Caco-2 (cell line): ENCODE measurements around the gene LRRC28. TPM values are rescaled to one million over a fixed set of nuclear protein-coding genes. Genes with fewer than 3 reads are reported as not detected.

Experiments used
- BruUV-seq: library from RNA; stranded (reverse); fragments of 400-500 nt; replicated peaks from 2 replicates; lab custom pipeline; 2021; lab: Mats Ljungman, UMichigan
- CTCF ChIA-PET: fragments of 300-600 bp; sonication (Branson Sonifier 250); formaldehyde crosslinking; loops from one replicate; lab custom pipeline; 2022; ENCODE audit warnings: antibody characterized with exemption; lab: Charles Lee
- POLR2A ChIA-PET: fragments of 300-600 bp; sonication (Branson Sonifier 250); formaldehyde crosslinking; loops from one replicate; lab custom pipeline; 2022; ENCODE audit warnings: antibody characterized with exemption; lab: Charles Lee
- DNase-seq, 2 experiments: peaks; one replicate each; pipeline versions ENCODE4 v3.0.0 to v3.0.0-alpha.2; 2020 to 2022
- H3K27me3 ChIP-seq: replicated peaks from 2 replicates; pipeline ENCODE4 v1.6.0; 2011; ENCODE audit warnings: low read length; ENCODE audit not compliant: control insufficient read depth, insufficient read depth
- H3K36me3 ChIP-seq: 2 replicates; pipeline ENCODE4 v1.5.1; 2011; ENCODE audit warnings: low read length; ENCODE audit not compliant: control insufficient read depth, insufficient read depth
- H3K4me1 ChIP-seq: fragments of 250-450 bp; sonication (Bioruptor Pico); 2 replicates; pipeline ENCODE4 v1.5.1; 2020; ENCODE audit warnings: mild to moderate bottlenecking
- H3K4me3 ChIP-seq: 2 replicates; pipeline ENCODE4 v1.5.1; 2011; ENCODE audit warnings: low read depth, mild to moderate bottlenecking, control low read depth, low read length
- H3K9me3 ChIP-seq: fragments of 250-450 bp; sonication (Bioruptor Pico); 2 replicates; pipeline ENCODE4 v1.5.1; 2020; ENCODE audit warnings: mild to moderate bottlenecking, moderate library complexity
- H3K27ac Mint-ChIP-seq: one replicate; pipeline ENCODE4 v1.8.0; 2022; ENCODE audit warnings: mixed read lengths; ENCODE audit not compliant: unreplicated experiment
- H3K27me3 Mint-ChIP-seq: one replicate; pipeline ENCODE4 v1.8.0; 2022; ENCODE audit warnings: mixed read lengths; ENCODE audit not compliant: insufficient read depth, unreplicated experiment
- H3K36me3 Mint-ChIP-seq: one replicate; pipeline ENCODE4 v1.8.0; 2022; ENCODE audit warnings: mild to moderate bottlenecking, mixed read lengths; ENCODE audit not compliant: insufficient read depth, unreplicated experiment
- H3K4me1 Mint-ChIP-seq: one replicate; pipeline ENCODE4 v1.8.0; 2022; ENCODE audit warnings: low read depth, mixed read lengths; ENCODE audit not compliant: unreplicated experiment
- H3K4me3 Mint-ChIP-seq: one replicate; pipeline ENCODE4 v1.8.0; 2022; ENCODE audit warnings: mild to moderate bottlenecking, moderate library complexity, mixed read lengths; ENCODE audit not compliant: unreplicated experiment
- H3K9me3 Mint-ChIP-seq: one replicate; pipeline ENCODE4 v1.8.0; 2022; ENCODE audit warnings: mixed read lengths; ENCODE audit not compliant: unreplicated experiment
- intact Hi-C: fragments of 100-400 bp; cut with micrococcal nuclease; formaldehyde crosslinking; loops from one replicate; pipeline ENCODE4 v1.10.0; 2022; ENCODE audit not compliant: unreplicated experiment
- total RNA-seq: library from RNA; stranded (reverse); gene quantifications from 2 replicates; pipeline ENCODE4 v1.2.3, GENCODE V29; 2022
- TF ChIP-seq, protein P1 (sequence below), 2 experiments: fragments of 200-600 bp in 1 of 2; IDR thresholded peaks; 1 replicate in 1 of 2; 2 replicates in 1 of 2; pipeline versions ENCODE4 v1.5.1 to v1.8.0; 2011 to 2022; ENCODE audit warnings: antibody characterized with exemption in 1 of 2, control low read depth in 1 of 2, inconsistent platforms in 1 of 2, low read depth in 1 of 2, low read length in 1 of 2, mild to moderate bottlenecking in 1 of 2, moderate library complexity in 1 of 2; ENCODE audit not compliant: insufficient read depth in 1 of 2, severe bottlenecking in 1 of 2, unreplicated experiment in 1 of 2

The LRRC28 gene
- total RNA-seq, 1 experiment from 2014 or later: 17.8 TPM

DNA sequence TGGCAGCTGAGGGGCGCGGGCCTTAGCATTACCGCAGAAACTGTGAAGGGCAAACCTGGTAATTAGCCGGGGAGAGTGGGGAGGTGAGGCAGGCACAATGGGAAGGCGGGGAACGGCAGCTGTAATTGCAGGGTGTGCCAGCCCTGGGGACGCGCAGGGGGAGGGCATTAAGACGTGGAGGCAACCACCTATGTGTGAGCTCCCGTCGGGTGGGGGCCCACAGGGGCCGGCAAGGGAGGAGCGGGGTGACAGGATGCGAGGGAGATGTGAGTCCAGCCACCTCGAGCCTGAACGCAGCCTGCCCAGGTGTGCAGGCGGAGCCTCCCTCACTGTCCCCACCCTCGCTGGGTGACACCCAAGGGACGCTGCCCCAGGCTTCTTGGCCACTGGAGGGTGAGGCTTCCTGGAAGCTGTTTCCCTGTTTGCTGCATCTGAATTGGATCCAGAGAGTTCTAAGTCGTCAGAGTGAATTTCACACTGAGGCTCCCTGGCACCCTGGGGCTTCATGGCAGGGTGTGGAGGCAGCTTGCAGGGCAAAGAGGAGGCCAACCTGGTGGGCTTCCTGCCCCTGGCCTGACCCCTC, 183.9 kb downstream of the LRRC28 start:
- peak in 1 of 2 experiments; percentile 16 for DNase-seq
- Mint-ChIP-seq H3K4me3 (peak overlapping the region; percentile 56), H3K36me3 (peaks cover 4% of the 10 kb centered on the region), H3K4me1 (no peaks in the 10 kb centered on the region), H3K27ac (no peak overlapping the region), H3K9me3 (no peaks in the 10 kb centered on the region), H3K27me3 (no peaks in the 10 kb centered on the region)
- H3K36me3 ChIP-seq: no peaks in the 10 kb centered on the region
- no peaks in the 10 kb centered on the region for H3K27me3 ChIP-seq
- H3K9me3 ChIP-seq: no peaks in the 10 kb centered on the region
- BruUV-seq: no TSS peak
- 0 out of 2 replicates have a peak overlapping the region, but pooled peaks have one; percentile 15 for H3K4me3 ChIP-seq
- intact Hi-C loops: no loop called here
- CTCF ChIA-PET: no interaction called here
- POLR2A ChIA-PET: no interaction called here
- no peaks in the 10 kb centered on the region for H3K4me1 ChIP-seq
- TF ChIP-seq, protein P1, sequence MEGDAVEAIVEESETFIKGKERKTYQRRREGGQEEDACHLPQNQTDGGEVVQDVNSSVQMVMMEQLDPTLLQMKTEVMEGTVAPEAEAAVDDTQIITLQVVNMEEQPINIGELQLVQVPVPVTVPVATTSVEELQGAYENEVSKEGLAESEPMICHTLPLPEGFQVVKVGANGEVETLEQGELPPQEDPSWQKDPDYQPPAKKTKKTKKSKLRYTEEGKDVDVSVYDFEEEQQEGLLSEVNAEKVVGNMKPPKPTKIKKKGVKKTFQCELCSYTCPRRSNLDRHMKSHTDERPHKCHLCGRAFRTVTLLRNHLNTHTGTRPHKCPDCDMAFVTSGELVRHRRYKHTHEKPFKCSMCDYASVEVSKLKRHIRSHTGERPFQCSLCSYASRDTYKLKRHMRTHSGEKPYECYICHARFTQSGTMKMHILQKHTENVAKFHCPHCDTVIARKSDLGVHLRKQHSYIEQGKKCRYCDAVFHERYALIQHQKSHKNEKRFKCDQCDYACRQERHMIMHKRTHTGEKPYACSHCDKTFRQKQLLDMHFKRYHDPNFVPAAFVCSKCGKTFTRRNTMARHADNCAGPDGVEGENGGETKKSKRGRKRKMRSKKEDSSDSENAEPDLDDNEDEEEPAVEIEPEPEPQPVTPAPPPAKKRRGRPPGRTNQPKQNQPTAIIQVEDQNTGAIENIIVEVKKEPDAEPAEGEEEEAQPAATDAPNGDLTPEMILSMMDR (IDR thresholded peaks at IDR 0.05; ENCODE audit: insufficient read depth in 1 of 2, low read depth in 1 of 2, low read length in 1 of 2, severe bottlenecking in 1 of 2, unreplicated experiment in 1 of 2): no peak

DNA sequence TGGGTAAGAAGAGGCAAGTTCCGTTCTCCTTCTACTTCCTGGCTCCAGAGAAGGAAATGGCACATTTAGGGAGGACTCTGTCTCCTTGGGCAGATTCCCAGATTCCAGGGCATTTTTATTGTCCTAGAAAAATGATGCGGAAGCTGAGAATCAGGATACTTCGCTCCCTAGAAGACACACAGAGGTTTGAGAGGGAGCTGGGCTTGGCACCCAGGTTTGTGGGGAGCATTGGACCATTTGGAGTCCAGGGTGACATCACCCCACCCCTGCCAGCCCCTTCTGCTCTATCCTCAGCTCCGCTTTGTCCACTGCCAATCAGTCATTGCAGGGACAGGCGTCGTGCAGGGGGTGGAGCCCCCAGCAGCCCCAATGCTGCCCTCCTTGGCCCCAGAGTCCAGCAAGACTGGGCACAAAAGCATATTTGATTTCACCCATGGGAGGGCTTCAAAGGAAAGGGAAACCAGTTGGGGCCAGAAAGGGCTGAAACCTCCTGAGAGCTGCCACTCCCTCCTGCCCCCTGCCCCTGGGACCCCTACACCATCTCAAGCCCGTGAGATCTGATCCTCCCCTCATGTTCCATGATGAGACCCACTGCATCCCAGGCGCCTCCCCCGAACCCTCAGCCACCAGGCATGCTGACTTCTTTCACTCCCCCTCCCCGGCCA, 184.7 kb downstream of the LRRC28 start:
- H3K4me1 ChIP-seq: no peaks in the 10 kb centered on the region
- intact Hi-C loops: no loop called here

DNA sequence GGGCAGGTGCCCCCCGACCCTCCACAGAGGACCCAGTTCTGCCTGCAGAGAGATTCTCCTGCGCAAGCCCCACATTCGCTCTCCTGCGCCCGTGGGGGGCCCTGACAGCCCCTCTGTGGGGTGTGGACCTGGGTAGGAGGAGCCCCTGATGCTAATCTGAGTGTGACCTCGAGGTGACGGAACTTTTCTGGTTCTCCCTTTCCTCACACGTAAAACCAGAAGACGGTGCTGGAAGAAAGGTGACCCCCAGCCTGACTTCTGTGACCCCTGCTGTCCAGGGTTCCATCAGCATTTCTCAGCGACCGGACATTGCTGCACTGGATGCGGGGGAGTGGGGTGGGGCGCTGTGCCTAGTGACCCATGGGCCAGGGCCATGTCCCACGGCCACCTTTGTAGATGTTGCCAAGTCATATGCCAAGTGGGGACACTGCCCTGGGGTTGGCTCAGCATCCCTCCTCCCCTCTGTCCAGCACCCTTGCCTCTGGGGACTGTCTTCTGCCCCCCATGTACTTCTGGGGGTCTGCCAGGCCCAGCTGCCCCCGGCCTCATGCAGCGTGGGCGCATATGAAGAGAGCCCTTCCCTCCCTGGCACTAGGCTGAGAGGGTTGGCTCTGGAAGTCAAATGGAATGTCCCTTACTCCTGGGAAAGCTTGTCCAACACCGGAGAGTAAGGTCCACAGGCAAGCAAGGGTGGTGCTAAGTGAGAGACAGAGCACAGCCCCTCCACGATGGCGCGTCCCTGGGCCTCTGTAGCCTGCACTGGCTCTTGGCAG, 185.4 kb downstream of the LRRC28 start:
- CTCF ChIA-PET: no interaction called here

More for the DNA sequence above, 184.7 kb downstream of the LRRC28 start:
- Histone ChIP-seq H3K4me3 (no peak overlapping the region), H3K27me3 (no peaks in the 10 kb centered on the region), H3K36me3 (no peaks in the 10 kb centered on the region), H3K9me3 (no peaks in the 10 kb centered on the region)
- H3K9me3 Mint-ChIP-seq: no peaks in the 10 kb centered on the region
- no peaks in the 10 kb centered on the region for H3K27me3 Mint-ChIP-seq
- ChIA-PET POLR2A (no interaction called here), CTCF (no interaction called here)
- peaks cover 4% of the 10 kb centered on the region for H3K36me3 Mint-ChIP-seq
- H3K27ac Mint-ChIP-seq: no peak overlapping the region
- no peak overlapping the region for H3K4me3 Mint-ChIP-seq
- no TSS peak for BruUV-seq
- no peak for DNase-seq
- no peaks in the 10 kb centered on the region for H3K4me1 Mint-ChIP-seq
- TF ChIP-seq, protein P1 (IDR thresholded peaks at IDR 0.05; ENCODE audit: insufficient read depth in 1 of 2, low read depth in 1 of 2, low read length in 1 of 2, severe bottlenecking in 1 of 2, unreplicated experiment in 1 of 2): no peak

More for the DNA sequence above, 185.4 kb downstream of the LRRC28 start:
- no peak overlapping the region for H3K27ac Mint-ChIP-seq
- no TSS peak for BruUV-seq
- Histone ChIP-seq H3K36me3 (no peaks in the 10 kb centered on the region), H3K27me3 (no peaks in the 10 kb centered on the region), H3K4me1 (no peaks in the 10 kb centered on the region), H3K4me3 (no peak overlapping the region), H3K9me3 (no peaks in the 10 kb centered on the region)
- peaks cover 3% of the 10 kb centered on the region for H3K27me3 Mint-ChIP-seq
- no peak for DNase-seq
- H3K36me3 Mint-ChIP-seq: peaks cover 4% of the 10 kb centered on the region
- no peaks in the 10 kb centered on the region for H3K9me3 Mint-ChIP-seq
- POLR2A ChIA-PET: no interaction called here
- no peaks in the 10 kb centered on the region for H3K4me1 Mint-ChIP-seq
- H3K4me3 Mint-ChIP-seq: no peak overlapping the region
- intact Hi-C loops: no loop called here
- TF ChIP-seq, protein P1 (IDR thresholded peaks at IDR 0.05; ENCODE audit: insufficient read depth in 1 of 2, low read depth in 1 of 2, low read length in 1 of 2, severe bottlenecking in 1 of 2, unreplicated experiment in 1 of 2): no peak
